ENCODE results near the gene CEL.
"Not testable (repeated sequence)": the region's sequence is repeated elsewhere in the genome, so short reads cannot be mapped to it uniquely, and the experiment has no call there.

Gene CEL

GRCh38 chr9:133046900-133047295 is 14.9 kb upstream of the CEL start:
- peak in 19 of 56 donors; percentile 4 to 58 (median 28) for DNase-seq

GRCh38 chr9:133048595-133048994 is 13.2 kb upstream of the CEL start:
- DNase-seq = peak in 34 of 56 donors; percentile 5 to 65 (median 24)

- DNase-seq = no peak
These were observed 12.7 kb upstream of the CEL start for GRCh38 chr9:133049043-133049442.

GRCh38 chr9:133050142-133050541 is 11.6 kb upstream of the CEL start:
- DNase-seq = peak in 37 of 56 donors; percentile 8 to 71 (median 41)

- DNase-seq = peak in 1 of 56 donors; percentile 10
These were observed 11.0 kb upstream of the CEL start for GRCh38 chr9:133050781-133051180.

- DNase-seq = no peak
These were observed 10.4 kb upstream of the CEL start for GRCh38 chr9:133051281-133051900.

- DNase-seq = no peak
These were observed 9.7 kb upstream of the CEL start for GRCh38 chr9:133051966-133052539.

- no peak for DNase-seq
These were observed 7.4 kb upstream of the CEL start for GRCh38 chr9:133054194-133054890.

GRCh38 chr9:133054966-133055365 is 6.8 kb upstream of the CEL start:
- DNase-seq = no peak

GRCh38 chr9:133055788-133056420 is 5.9 kb upstream of the CEL start:
- DNase-seq = no peak

GRCh38 chr9:133056533-133056932 is 5.2 kb upstream of the CEL start:
- no peak for DNase-seq

GRCh38 chr9:133057006-133057405 is 4.8 kb upstream of the CEL start:
- no peak for DNase-seq

GRCh38 chr9:133057553-133057952 is 4.2 kb upstream of the CEL start:
- DNase-seq = no peak

GRCh38 chr9:133058071-133058470 is 3.7 kb upstream of the CEL start:
- DNase-seq = no peak

- DNase-seq = no peak
These were observed 3.0 kb upstream of the CEL start for GRCh38 chr9:133058550-133059320.

GRCh38 chr9:133059623-133060022 is 2.2 kb upstream of the CEL start:
- DNase-seq = no peak

- DNase-seq = no peak
These were observed 1.4 kb upstream of the CEL start for GRCh38 chr9:133060417-133060841.

GRCh38 chr9:133061019-133061763 is 590 bp upstream of the CEL start:
- not testable (repeated sequence) for DNase-seq

- not testable (repeated sequence) for DNase-seq
These were observed 788 bp downstream of the CEL start for GRCh38 chr9:133062569-133062968.

- DNase-seq = no peak
These were observed 1.3 kb downstream of the CEL start for GRCh38 chr9:133063159-133063499.

Measured in nucleus accumbens (tissue), 56 donors.